Stimulated activated memory B cell treated with anti-CD40 and anti-IgM and Interleukin-4, amounts not matched to agents 10 μg/mL and 1 μg/mL and 100 μg/mL, for 72 hours (primary cell): ENCODE results near the gene PCDHA10.
"Not testable (repeated sequence)": the region's sequence is repeated elsewhere in the genome, so short reads cannot be mapped to it uniquely, and the experiment has no call there.

Source experiments
- ATAC-seq: fragments of 150-1000 bp; cut with Tn5 transposase; 2 replicates; pipeline ENCODE4 v1.10.0; 2021
- H3K27ac Mint-ChIP-seq: one replicate; pipeline ENCODE4 v1.8.0; 2022; ENCODE audit warnings: mild to moderate bottlenecking, mixed read lengths
- H3K27me3 Mint-ChIP-seq: one replicate; pipeline ENCODE4 v1.8.0; 2022; ENCODE audit warnings: mixed read lengths
- H3K36me3 Mint-ChIP-seq: one replicate; pipeline ENCODE4 v1.8.0; 2022; ENCODE audit warnings: mixed read lengths
- H3K4me1 Mint-ChIP-seq: one replicate; pipeline ENCODE4 v1.8.0; 2022; ENCODE audit warnings: mixed read lengths
- H3K4me3 Mint-ChIP-seq: one replicate; pipeline ENCODE4 v1.8.0; 2022; ENCODE audit warnings: mild to moderate bottlenecking, moderate library complexity, mixed read lengths
- H3K9me3 Mint-ChIP-seq: one replicate; pipeline ENCODE4 v1.8.0; 2022; ENCODE audit warnings: mixed read lengths

Gene PCDHA10

GRCh38 chr5:140855772-140856674 lies at the start of gene PCDHA10:
PCDHA10 (plus strand) TSS chr5:140855897; CDS start chr5:140856049, 152 bp downstream.
- peaks cover 6% of the 10 kb centered on the region for H3K9me3 Mint-ChIP-seq
- peaks cover 10% of the 10 kb centered on the region for H3K27me3 Mint-ChIP-seq
- H3K4me1 Mint-ChIP-seq, result no peaks in the 10 kb centered on the region
- no peak within 1 kb of the TSS for H3K4me3 Mint-ChIP-seq
- H3K36me3 Mint-ChIP-seq, result no peaks in the 10 kb centered on the region
- H3K27ac Mint-ChIP-seq, result no peak within 1 kb of the TSS
- no peak for ATAC-seq

- Mint-ChIP-seq H3K4me3 (no peak within 1 kb of the TSS), H3K36me3 (no peaks in the 10 kb centered on the region), H3K27me3 (peaks cover 9% of the 10 kb centered on the region), H3K27ac (no peak within 1 kb of the TSS), H3K9me3 (peaks cover 7% of the 10 kb centered on the region), H3K4me1 (no peaks in the 10 kb centered on the region)
- ATAC-seq, result no peak
Measured at GRCh38 chr5:140806834-140807775, 48.6 kb upstream of the PCDHA10 start, which contains the start of gene PCDHA4. PCDHA4 (plus strand) TSS chr5:140807068.

GRCh38 chr5:140808241-140808888 lies 47.3 kb upstream of the PCDHA10 start:
- H3K4me3 Mint-ChIP-seq, H3K36me3 Mint-ChIP-seq, ATAC-seq, H3K4me1 Mint-ChIP-seq, H3K27ac Mint-ChIP-seq, H3K27me3 Mint-ChIP-seq: not testable (repeated sequence)
- peaks cover 11% of the 10 kb centered on the region for H3K9me3 Mint-ChIP-seq

- Mint-ChIP-seq H3K4me3 (no peak overlapping the region), H3K4me1 (no peaks in the 10 kb centered on the region), H3K27ac (no peak overlapping the region), H3K27me3 (peaks cover 9% of the 10 kb centered on the region), H3K9me3 (peaks cover 9% of the 10 kb centered on the region), H3K36me3 (no peaks in the 10 kb centered on the region)
- ATAC-seq, result no peak
Measured at GRCh38 chr5:140808889-140809291, 46.8 kb upstream of the PCDHA10 start.

- Mint-ChIP-seq H3K36me3 (no peaks in the 10 kb centered on the region), H3K4me3 (no peak within 1 kb of the TSS), H3K27ac (no peak within 1 kb of the TSS), H3K9me3 (peaks cover 1% of the 10 kb centered on the region), H3K27me3 (peaks cover 15% of the 10 kb centered on the region), H3K4me1 (no peaks in the 10 kb centered on the region)
- ATAC-seq, result no peak
Measured at GRCh38 chr5:140821375-140822280, 34.1 kb upstream of the PCDHA10 start, which contains the start of gene PCDHA5. PCDHA5 (plus strand) TSS chr5:140821613.

- H3K36me3 Mint-ChIP-seq, result no peaks in the 10 kb centered on the region
- H3K9me3 Mint-ChIP-seq, result peaks cover 3% of the 10 kb centered on the region
- no peak overlapping the region for H3K4me3 Mint-ChIP-seq
- H3K27me3 Mint-ChIP-seq, result peaks cover 22% of the 10 kb centered on the region
- ATAC-seq, result no peak
- H3K27ac Mint-ChIP-seq, result no peak overlapping the region
- no peaks in the 10 kb centered on the region for H3K4me1 Mint-ChIP-seq
Measured at GRCh38 chr5:140822281-140822629, 33.4 kb upstream of the PCDHA10 start.

- H3K27ac Mint-ChIP-seq, ATAC-seq, H3K4me3 Mint-ChIP-seq, H3K9me3 Mint-ChIP-seq, H3K36me3 Mint-ChIP-seq, H3K4me1 Mint-ChIP-seq: not testable (repeated sequence)
- peaks cover 19% of the 10 kb centered on the region for H3K27me3 Mint-ChIP-seq
Measured at GRCh38 chr5:140822969-140823368, 32.7 kb upstream of the PCDHA10 start.

- no peaks in the 10 kb centered on the region for H3K4me1 Mint-ChIP-seq
Measured at GRCh38 chr5:140823475-140823874, 32.2 kb upstream of the PCDHA10 start.

GRCh38 chr5:140827704-140828361 lies 27.9 kb upstream of the PCDHA10 start, which contains the start of gene PCDHA6:
PCDHA6 (plus strand) TSS chr5:140827960; CDS start chr5:140828092, 132 bp downstream.
- H3K36me3 Mint-ChIP-seq, result no peaks in the 10 kb centered on the region
- no peak within 1 kb of the TSS for H3K27ac Mint-ChIP-seq
- no peak for ATAC-seq
- no peak within 1 kb of the TSS for H3K4me3 Mint-ChIP-seq
- H3K9me3 Mint-ChIP-seq, result peaks cover 7% of the 10 kb centered on the region
- no peaks in the 10 kb centered on the region for H3K4me1 Mint-ChIP-seq
- H3K27me3 Mint-ChIP-seq, result peaks cover 22% of the 10 kb centered on the region

More at GRCh38 chr5:140823475-140823874, 32.2 kb upstream of the PCDHA10 start:
- ATAC-seq, result no peak
- no peaks in the 10 kb centered on the region for H3K36me3 Mint-ChIP-seq
- H3K4me3 Mint-ChIP-seq, result no peak overlapping the region
- peaks cover 15% of the 10 kb centered on the region for H3K27me3 Mint-ChIP-seq
- no peak overlapping the region for H3K27ac Mint-ChIP-seq
- peaks cover 3% of the 10 kb centered on the region for H3K9me3 Mint-ChIP-seq

GRCh38 chr5:140828362-140828737 lies 27.3 kb upstream of the PCDHA10 start:
- no peak for ATAC-seq
- H3K9me3 Mint-ChIP-seq, result peaks cover 9% of the 10 kb centered on the region
- H3K27ac Mint-ChIP-seq, result no peak overlapping the region
- H3K4me3 Mint-ChIP-seq, result no peak overlapping the region
- H3K4me1 Mint-ChIP-seq, result no peaks in the 10 kb centered on the region
- peaks cover 27% of the 10 kb centered on the region for H3K27me3 Mint-ChIP-seq
- no peaks in the 10 kb centered on the region for H3K36me3 Mint-ChIP-seq

GRCh38 chr5:140829511-140830501 lies 25.9 kb upstream of the PCDHA10 start:
- H3K27ac Mint-ChIP-seq, H3K4me3 Mint-ChIP-seq, ATAC-seq, H3K4me1 Mint-ChIP-seq, H3K9me3 Mint-ChIP-seq, H3K36me3 Mint-ChIP-seq: not testable (repeated sequence)
- H3K27me3 Mint-ChIP-seq, result peaks cover 27% of the 10 kb centered on the region

GRCh38 chr5:140833993-140834392 lies 21.7 kb upstream of the PCDHA10 start, which contains the start of gene PCDHA7:
PCDHA7 (plus strand) TSS chr5:140834269; CDS start chr5:140834384, 115 bp downstream.
- H3K9me3 Mint-ChIP-seq, result peaks cover 14% of the 10 kb centered on the region
- no peaks in the 10 kb centered on the region for H3K36me3 Mint-ChIP-seq
- no peak within 1 kb of the TSS for H3K4me3 Mint-ChIP-seq
- H3K4me1 Mint-ChIP-seq, result no peaks in the 10 kb centered on the region
- H3K27ac Mint-ChIP-seq, result no peak within 1 kb of the TSS
- H3K27me3 Mint-ChIP-seq, result peaks cover 21% of the 10 kb centered on the region
- ATAC-seq, result no peak
